ENCODE data around the gene XRCC2. TPM values are rescaled to one million over a fixed set of nuclear protein-coding genes. Genes with fewer than 3 reads are reported as not detected.
"Not testable (repeated sequence)": the region's sequence is repeated elsewhere in the genome, so short reads cannot be mapped to it uniquely, and the experiment has no call there.

XRCC2 gene
- total RNA-seq, 1 donor from 2014 or later, result 0.60 TPM

DNA sequence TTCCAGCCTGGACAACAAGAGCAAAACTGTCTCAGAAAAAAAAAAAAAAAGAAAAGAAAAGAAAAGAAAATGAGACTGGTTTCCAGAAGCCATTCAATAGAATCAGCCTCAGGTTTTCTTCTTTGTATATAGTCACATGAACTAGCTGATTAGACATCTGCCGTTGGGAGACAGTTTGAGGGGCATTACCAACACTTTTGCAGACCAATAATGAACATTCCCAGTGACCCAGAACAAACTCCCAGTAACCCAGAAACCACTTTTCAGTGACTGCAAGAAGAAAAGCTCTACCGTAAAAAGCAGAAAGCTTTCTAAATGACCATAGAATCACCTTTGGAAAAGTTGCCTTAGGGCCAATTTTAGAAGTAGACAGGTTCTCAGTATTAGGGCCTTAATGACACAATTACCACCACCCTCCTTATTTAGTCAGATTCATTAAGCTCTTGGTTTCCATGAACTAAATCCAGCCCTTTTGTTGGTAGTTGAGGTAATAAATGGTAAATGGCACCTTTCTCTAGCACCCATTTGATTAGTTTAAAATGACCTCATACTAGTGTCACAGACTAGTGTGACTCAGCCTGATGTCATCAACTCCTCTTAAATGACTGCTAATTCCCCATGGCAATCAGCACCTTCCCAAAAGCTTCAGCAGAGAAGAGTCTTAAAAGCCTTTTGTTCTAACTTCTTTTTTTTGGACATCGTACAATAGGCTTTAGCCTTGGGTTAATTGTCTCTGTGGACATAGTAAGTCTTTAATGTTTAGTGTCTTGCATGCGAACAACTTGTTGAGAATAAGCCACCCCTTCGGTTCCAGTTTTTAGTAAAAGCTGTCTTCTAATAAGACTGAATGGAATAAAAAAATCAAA lies 33.6 kb upstream of the XRCC2 start:
- DNase-seq, result no peak
- intact Hi-C loops (cut with micrococcal nuclease), result no loop called here
- TF ChIP-seq, protein P1, sequence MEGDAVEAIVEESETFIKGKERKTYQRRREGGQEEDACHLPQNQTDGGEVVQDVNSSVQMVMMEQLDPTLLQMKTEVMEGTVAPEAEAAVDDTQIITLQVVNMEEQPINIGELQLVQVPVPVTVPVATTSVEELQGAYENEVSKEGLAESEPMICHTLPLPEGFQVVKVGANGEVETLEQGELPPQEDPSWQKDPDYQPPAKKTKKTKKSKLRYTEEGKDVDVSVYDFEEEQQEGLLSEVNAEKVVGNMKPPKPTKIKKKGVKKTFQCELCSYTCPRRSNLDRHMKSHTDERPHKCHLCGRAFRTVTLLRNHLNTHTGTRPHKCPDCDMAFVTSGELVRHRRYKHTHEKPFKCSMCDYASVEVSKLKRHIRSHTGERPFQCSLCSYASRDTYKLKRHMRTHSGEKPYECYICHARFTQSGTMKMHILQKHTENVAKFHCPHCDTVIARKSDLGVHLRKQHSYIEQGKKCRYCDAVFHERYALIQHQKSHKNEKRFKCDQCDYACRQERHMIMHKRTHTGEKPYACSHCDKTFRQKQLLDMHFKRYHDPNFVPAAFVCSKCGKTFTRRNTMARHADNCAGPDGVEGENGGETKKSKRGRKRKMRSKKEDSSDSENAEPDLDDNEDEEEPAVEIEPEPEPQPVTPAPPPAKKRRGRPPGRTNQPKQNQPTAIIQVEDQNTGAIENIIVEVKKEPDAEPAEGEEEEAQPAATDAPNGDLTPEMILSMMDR (IDR thresholded peaks at IDR 0.05; ENCODE audit: borderline replicate concordance), result no peak
- Histone ChIP-seq H3K9me3 (replicated peaks) (peaks cover 12% of the 10 kb centered on the region), H3K4me1 (no peaks in the 10 kb centered on the region), H3K27me3 (ENCODE audit: low read depth) (no peaks in the 10 kb centered on the region), H3K36me3 (no peaks in the 10 kb centered on the region), H3K27ac (replicated peaks) (no peak overlapping the region), H3K4me3 (no peak overlapping the region)

DNA sequence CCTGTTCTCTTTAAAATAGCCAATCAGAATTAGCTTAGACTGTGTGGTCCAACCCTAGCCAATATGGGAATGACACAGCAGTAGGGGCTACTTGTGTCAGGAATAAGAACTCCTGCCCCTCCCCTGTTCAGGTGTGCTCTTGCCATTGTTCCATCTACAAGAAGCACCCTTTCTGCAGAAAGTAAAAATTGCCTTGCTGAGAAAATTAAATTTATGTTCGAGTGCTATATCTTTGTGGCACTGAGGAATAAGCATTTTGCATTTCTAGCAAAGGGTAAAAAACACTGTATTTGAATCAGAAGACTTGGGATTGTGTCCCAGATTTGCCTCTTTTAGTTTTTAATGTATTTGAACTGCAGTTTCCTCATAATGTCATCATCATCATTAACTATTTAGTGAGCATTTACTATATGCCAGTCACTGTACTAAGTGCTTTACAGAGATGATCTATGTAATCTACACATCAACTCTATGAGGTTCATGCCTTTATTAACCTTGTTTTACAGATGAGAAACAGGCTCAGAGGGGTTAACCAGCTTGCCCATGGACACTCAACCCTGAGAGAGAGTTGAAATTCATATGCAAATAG lies 28.9 kb upstream of the XRCC2 start:
- Histone ChIP-seq H3K36me3 (no peaks in the 10 kb centered on the region), H3K9me3 (replicated peaks) (peaks cover 18% of the 10 kb centered on the region), H3K4me3 (no peak overlapping the region), H3K4me1 (no peaks in the 10 kb centered on the region), H3K27ac (replicated peaks) (no peak overlapping the region), H3K27me3 (ENCODE audit: low read depth) (no peaks in the 10 kb centered on the region)
- no peak for DNase-seq
- intact Hi-C loops (cut with micrococcal nuclease), result no loop called here
- TF ChIP-seq, protein P1 (IDR thresholded peaks at IDR 0.05; ENCODE audit: borderline replicate concordance), result no peak

GRCh38 chr7:152699079-152699478 lies 23.1 kb upstream of the XRCC2 start:
- Histone ChIP-seq H3K27ac (replicated peaks) (no peak overlapping the region), H3K9me3 (replicated peaks) (peaks cover 2% of the 10 kb centered on the region), H3K27me3 (ENCODE audit: low read depth) (no peaks in the 10 kb centered on the region), H3K4me1 (peaks cover 7% of the 10 kb centered on the region), H3K4me3 (no peak overlapping the region), H3K36me3 (no peaks in the 10 kb centered on the region)
- no peak for DNase-seq
- TF ChIP-seq, protein P1 (IDR thresholded peaks at IDR 0.05; ENCODE audit: borderline replicate concordance), result no peak
- intact Hi-C loops (cut with micrococcal nuclease), result no loop called here

DNA sequence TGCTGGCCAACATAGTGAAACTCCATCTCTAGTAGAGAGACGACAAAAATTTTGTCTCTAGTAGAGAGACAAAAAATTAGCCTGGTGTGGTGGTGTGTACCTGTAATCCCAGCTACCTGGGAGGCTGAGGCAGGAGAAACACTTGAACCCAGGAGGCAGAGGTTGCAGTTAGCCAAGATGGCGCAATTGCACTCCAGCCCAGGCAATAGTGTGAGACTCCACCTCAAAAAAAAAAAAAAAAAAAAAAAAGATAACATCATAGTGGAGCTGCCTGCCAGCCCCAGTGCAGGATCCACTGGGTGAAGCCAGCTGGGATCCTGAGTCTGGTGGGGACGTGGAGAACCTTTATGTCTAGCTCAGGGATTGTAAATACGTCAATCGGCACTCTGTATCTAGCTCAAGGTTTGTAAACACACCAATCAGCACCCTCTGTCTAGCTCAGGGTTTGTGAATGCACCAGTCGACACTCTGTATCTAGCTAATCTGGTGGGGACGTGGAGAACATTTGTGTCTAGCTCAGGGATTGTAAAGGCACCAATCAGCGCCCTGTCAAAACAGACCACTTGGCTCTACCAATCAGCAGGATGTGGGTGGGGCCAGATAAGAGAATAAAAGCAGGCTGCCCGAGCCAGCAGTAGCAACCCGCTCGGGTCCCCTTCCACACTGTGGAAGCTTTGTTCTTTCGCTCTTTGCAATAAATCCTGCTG lies 21.5 kb upstream of the XRCC2 start:
- H3K4me1 ChIP-seq; intact Hi-C loops (cut with micrococcal nuclease); H3K27me3 ChIP-seq (ENCODE audit: low read depth); DNase-seq; H3K4me3 ChIP-seq; H3K36me3 ChIP-seq; H3K27ac ChIP-seq (replicated peaks); H3K9me3 ChIP-seq (replicated peaks): not testable (repeated sequence)

DNA sequence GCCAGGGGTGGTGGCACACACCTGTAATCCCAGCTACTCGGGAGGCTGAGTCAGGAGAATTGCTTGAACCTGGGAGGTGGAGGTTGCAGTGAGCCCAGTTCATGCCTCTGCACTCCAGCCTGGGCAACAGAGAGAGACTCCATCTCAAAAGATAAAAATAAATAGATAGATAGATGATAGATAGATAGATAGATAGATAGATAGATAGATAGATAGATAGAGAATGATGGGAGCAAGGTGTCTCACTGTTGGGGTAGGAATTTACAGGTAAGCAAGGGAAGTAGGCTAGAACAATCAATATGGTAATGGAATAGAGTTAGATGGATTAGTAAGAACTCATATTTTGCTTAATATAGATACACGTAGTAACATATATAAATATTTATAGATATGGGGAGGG lies 16.3 kb upstream of the XRCC2 start:
- H3K27ac ChIP-seq (replicated peaks); H3K4me3 ChIP-seq; DNase-seq; H3K4me1 ChIP-seq; H3K27me3 ChIP-seq (ENCODE audit: low read depth); H3K36me3 ChIP-seq; H3K9me3 ChIP-seq (replicated peaks); intact Hi-C loops (cut with micrococcal nuclease): not testable (repeated sequence)

GRCh38 chr7:152683297-152683696 lies 7.4 kb upstream of the XRCC2 start:
- intact Hi-C loops (cut with micrococcal nuclease), result no loop called here
- Histone ChIP-seq H3K27me3 (ENCODE audit: low read depth) (no peaks in the 10 kb centered on the region), H3K36me3 (no peaks in the 10 kb centered on the region), H3K4me1 (no peaks in the 10 kb centered on the region), H3K9me3 (replicated peaks) (peaks cover 8% of the 10 kb centered on the region), H3K27ac (replicated peaks) (no peak overlapping the region), H3K4me3 (no peak overlapping the region)
- no peak for DNase-seq
- TF ChIP-seq, protein P1 (IDR thresholded peaks at IDR 0.05; ENCODE audit: borderline replicate concordance), result no peak
